HG03066 (cell line): ENCODE results near the gene CPTP.

Experiments
- ATAC-seq: cut with Tn5 transposase; IDR thresholded peaks from one replicate; pipeline ENCODE4 v1.9.1; 2021; ENCODE audit warnings: low read depth; ENCODE audit not compliant: unreplicated experiment

Gene CPTP

DNA sequence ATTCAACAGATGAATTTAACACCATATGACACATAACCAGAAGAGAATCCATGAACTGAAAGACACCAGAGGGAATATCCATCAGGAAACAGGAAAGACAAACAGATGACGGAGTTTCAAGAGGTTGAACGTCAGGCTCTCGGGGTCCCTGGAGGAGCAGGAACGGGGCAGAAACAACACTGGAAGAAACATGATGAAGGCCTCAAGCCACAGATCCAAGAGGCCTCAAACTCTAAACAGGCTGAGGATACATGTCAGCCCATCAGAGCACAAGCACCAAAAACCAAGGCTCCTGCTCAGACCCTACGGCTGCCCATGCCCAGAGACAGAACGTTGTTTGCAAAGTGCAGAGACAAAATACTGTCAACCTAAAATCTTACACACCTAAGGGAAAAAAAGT, 7.2 kb upstream of the CPTP start:
- no peak for ATAC-seq

DNA sequence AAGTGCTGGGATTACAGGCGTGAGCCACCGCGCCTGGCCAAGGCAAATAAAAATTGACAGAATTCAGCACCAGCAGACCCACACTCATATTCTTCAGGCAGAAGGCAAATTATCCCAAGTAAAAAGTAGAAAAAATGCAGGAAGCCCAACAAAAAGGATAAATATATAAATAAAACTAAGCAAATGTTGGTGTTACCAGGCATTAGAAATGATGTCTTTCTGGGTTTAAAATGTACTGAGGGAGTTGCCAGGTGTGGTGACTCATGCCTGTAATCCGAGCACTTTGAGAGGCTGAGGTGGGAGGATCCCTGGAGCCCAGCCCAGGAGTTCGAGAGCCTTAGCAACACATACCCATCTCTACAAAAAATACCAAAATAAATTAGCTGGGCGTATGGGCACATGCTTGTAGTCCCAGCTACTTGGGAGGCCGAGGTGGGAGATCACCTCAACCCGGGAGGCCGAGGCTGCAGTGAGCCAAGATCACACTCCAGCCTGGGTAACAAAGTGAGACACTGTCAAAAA, 6.4 kb upstream of the CPTP start:
- ATAC-seq: no peak

DNA sequence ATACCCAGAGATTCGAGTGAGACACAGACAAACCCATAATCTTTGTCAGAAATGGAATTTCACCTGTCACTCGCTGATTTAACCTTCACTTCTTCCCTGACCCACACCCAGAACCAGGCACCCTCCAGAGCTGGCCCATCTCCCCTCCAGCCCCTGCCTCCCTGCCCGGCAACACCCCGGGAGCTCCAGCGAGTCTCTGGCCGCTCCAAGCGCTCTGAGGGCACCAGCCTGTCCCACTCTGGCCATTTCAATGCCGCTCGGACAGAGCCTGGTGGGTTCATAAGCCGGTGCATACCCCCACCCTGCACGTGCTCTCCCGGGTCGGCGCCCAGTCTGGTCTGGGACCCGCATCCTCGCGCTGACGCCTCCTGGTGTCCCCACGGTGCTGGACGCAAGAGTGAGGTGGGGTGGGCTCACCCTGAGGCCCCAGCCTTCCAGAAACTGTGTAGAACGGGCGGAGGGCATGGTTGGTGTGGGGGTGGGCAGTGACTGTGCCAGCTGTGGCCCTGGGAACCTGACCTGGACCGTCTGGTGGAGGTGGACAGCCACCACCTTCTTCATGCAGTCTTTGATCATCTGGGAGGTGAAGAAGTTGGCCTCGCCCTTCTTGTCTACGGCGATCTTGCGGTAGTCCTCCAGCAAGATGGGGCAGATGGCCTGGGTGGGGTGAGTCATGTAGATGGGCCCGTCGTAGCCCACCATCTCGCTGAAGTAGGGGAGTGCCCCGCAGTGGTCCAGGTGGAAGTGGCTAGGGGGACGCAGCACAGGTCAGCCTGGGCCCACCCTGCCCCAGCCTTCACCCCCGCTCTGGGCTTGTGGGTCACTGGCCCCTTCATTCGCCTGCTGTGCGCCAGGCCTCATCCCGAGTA, 5.6 kb upstream of the CPTP start:
- no peak for ATAC-seq

DNA sequence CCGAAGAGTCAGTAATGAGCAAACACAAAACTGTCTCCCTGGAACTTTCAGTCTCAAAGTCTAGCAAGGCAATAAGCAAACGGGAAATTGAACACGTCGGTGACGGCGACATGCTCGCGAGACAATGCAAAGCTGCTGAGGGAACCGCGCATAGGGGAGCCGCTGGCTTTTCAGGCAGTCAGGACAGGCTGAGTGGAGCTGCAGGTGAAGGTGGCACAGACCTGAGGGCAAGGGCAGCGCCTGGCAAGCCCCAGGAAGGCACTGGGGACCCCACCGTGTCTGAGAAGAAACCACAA, 5.0 kb upstream of the CPTP start:
- no peak for ATAC-seq

DNA sequence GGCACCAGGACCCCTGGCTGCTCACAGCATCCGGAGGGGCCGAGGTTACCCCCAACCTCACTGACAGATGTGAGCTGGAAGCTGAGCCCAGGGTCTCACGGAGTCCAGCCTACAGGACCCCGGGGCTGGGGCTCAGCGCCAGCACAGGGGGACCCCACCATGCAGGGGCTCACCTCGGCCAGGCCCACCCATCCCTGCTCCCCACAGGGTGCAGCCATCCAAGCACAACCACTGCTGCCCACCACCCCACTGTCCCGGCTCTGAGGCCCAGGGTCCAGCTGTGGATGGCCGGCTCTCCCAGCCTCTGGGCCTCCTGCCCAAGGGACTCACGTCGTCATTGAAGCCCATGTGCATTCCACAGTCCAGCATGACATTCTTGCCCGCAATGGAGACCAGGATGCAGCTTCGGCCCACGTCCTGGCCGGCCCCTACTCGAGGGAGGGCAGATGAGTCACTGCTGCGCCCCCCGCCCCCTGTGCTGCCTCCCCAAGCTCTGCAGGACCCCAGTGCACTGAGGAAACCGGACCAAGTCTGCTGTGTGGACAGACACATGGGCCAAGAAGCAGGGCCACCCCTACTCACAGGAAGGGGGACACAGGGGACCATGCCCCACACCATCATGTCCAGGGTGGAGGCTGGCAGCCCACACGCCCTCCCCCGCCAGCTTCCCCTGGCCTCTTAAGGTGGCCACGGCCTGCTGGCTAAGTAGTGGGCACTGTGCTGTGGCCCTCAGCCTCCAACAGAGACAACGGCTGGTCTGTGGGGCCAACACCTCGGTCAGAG, 3.7 kb upstream of the CPTP start:
- no peak for ATAC-seq

DNA sequence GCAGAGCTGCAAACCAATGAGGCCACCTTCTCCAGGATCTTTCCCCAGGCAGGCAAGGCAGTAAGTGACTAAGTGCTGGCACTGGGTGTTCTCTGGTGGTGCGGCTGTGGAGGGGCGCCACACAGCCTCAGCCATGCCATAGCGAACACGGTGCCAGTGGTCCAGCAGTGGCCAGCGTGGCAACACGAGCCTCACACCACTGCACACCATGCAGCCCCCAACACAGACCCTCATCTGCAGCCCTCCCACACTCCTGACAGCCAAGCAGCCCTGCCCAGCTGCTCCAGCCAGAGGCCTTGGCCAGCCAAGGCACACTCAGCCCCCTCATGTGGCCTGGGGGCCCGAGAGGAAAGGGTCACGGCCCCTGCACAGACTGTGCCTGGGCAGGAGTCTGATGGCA, 3.1 kb upstream of the CPTP start:
- no peak for ATAC-seq

DNA sequence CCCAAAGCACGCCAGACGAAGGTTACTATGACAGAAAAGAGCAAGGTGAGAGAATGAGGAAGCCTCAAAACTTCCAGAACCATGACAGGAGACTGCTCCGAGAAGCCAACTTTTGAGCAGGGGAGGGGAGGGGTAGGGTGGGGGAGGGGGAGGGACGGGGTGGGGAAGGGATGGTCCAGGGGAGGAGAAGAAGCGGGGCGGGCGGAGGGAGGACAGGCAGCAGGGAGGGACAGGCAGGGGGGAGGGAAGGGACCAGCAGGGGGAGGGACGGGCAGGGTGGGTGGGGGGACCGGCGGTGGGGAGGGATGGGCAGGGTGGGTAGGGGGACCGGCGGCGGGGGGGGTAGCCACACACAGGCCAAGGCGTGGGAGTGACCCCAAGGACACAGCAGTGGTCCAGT, 2.2 kb upstream of the CPTP start:
- no peak for ATAC-seq

DNA sequence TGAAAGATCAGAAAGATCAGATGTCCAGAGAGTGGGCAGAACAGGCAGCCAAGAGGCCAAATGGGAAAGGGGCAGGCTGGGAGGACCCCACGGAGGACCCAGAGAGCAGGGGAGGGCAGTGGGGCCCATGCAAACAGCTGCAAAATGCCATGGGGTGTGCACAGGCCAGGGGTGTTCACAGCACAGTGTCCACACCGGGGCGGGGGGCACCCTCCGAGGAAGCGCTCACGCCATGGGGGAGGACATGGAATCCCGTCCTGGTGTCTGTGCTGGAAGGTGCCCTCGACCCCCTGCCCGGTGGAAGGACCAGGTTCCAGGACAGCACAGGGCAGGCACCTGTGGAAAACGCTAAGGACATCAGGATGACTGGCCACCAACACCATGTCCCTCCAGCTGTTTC, 1.6 kb upstream of the CPTP start:
- no peak for ATAC-seq

DNA sequence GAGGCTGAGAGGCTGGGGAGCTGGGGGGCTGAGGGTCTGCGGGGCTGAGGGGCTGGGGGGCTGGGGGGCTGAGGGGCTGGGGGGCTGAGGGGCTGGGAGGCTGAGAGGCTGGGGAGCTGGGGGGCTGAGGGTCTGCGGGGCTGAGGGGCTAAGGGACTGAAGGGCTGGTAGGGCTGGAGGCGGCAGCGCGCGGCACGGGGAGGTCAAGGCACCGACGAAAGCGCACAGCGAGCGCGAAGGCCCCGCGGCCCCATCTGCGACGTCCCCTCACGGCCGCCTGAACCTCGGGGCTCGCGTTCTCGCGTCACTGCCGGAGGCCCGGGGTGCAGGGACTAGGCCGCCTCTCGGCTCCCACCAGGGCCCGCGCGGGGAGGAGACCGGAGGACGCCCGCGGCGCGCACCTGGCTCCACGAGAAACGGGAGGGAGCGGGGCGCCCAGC, 498 bp upstream of the CPTP start:
- no peak for ATAC-seq

DNA sequence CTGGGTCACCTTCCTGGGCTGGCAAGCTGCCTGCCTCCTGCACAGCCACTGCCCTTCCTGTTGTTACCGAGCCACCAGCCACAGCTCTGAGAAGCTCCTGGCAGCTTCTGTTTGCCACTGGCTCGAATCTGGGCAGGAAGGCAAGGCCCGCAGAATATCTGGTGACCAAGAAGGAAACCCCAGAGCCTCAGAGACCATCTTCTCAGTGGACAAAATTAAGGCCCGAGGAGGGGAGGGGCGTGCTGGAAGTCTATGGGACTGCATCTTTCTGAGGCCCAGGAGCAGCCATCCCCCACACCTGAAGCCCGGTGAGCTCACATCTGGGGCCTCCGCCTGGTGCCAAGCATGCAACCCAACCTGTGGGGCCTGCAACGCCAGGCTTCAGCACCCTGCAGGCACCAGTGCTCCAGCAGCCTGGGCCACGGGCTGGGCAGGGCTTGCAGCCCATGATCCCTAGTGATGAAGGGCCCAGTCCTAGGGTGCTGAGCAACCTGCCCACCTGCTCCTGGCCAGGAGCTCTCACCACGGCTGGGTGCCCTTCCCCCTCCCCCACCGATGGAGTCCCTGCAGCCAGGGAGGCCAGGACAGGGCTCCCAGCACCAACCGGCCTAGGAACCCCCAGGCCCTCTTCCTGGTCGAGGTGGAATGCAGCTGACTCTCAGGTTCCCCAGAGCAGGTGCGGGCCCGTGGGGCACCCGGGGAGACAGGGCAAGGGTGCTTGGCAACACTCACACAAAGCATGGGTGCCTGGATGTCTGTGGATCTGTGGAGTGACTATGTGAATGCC, 879 bp downstream of the CPTP start:
- no peak for ATAC-seq

DNA sequence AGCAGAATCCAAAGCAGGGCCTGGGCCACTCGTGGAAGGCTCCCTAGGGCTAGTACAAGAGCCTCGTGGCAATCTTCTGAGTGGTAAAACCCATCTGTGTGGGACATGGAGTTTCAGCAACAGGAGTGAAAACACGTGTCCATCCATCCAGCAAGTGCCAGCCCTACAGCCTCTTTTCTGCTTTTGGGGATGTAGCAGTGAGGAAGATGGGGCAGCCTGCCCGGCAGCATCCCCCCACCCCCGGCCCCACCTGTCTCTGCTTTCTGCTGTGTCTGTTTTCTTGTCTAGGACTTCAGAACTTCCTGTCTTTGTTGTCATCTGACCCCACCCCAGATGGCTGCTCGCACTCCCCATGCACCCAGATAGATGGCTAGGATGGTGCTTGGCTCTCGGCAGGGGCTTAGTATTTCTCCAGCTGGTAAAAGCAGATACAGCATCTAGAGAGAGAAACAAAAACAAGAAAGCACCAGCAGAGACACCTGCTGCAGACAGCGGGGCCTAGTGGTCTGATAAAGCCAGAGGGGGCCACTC, 1.5 kb downstream of the CPTP start:
- ATAC-seq: no peak

DNA sequence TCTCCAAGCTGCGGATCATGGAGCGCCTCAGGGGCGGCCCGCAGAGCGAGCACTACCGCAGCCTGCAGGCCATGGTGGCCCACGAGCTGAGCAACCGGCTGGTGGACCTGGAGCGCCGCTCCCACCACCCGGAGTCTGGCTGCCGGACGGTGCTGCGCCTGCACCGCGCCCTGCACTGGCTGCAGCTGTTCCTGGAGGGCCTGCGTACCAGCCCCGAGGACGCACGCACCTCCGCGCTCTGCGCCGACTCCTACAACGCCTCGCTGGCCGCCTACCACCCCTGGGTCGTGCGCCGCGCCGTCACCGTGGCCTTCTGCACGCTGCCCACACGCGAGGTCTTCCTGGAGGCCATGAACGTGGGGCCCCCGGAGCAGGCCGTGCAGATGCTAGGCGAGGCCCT, 2.7 kb downstream of the CPTP start:
- no peak for ATAC-seq

DNA sequence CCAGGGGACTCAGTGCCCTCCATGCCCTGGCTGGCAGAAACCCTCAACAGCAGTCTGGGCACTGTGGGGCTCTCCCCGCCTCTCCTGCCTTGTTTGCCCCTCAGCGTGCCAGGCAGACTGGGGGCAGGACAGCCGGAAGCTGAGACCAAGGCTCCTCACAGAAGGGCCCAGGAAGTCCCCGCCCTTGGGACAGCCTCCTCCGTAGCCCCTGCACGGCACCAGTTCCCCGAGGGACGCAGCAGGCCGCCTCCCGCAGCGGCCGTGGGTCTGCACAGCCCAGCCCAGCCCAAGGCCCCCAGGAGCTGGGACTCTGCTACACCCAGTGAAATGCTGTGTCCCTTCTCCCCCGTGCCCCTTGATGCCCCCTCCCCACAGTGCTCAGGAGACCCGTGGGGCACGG, 3.7 kb downstream of the CPTP start:
- ATAC-seq: no peak

DNA sequence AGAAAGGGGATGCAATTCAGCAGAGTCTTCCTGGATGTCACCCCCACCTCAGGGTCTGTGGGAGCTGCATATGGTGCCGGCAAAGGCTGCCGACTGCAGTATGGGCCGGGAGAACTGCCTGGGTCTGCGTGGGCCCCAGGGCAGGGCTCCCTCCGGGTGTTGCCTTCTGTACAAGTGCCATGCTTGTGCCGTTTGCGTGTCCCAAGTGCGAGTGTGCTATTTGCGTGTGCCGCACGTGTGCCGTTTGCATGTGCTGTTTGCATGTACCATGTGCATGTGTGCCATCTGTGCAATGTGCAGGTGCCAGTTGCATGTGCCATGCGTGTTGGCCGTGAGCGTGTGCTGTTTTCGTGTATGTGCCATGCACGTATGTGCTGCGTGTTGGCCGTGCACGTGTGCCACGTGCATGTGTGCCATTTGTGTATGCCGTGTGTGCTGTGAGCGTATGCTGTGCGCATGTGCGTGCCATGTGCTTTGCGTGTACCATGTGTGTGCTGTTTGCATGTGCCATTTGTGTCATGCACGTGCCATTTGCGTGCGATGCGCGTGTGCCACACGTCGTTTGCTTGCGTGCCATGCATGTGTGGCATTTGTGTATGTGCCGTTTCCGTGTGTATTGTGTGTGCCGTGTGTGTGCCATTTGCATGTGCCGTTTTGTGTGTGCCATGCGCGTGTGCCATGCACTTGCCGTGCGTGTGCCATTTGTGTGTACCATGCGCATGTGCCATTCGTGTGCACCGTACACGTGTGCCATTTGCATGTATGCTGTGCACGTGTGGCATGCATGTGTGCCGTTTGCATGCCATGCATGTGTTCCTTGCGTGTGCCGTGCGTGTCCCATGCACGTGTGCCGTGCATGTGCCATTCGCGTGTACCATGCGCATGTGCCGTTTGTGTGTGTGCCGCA, 5.0 kb downstream of the CPTP start:
- ATAC-seq: no peak

DNA sequence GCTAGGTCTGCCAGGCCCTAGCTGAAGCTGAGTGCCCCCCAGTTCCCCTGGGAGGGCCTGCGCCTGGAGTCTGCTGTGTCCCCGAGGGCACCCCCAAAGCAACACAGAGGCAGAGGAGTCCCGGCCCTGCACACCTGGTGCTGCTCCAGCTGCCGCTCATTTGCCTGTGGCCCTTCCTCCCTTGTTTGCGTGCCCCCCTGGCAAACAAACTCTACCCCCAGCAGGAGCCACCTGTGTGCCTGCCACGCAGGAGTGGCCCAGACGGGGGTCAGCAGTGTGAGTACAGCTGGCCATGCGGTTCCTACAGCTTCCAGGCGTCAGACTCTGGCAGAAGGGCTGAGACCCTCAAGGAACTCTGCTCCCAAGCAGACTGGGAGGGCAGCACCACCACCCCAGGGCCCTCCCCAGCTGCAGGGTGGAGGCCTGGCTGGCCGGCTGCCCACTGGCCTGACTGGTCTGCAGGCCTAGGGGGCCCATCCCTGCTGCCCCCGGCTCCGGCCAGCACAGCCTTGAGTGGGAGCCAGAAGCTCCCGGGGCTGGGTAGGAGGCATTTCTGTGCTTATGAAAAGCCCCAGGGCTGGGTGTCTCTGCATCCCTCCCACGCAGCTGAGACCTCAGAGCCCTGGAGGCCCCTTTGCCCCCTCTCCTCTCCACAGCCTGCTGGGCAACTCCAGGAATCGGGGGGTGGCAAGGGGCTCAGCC, 5.9 kb downstream of the CPTP start:
- no peak for ATAC-seq

DNA sequence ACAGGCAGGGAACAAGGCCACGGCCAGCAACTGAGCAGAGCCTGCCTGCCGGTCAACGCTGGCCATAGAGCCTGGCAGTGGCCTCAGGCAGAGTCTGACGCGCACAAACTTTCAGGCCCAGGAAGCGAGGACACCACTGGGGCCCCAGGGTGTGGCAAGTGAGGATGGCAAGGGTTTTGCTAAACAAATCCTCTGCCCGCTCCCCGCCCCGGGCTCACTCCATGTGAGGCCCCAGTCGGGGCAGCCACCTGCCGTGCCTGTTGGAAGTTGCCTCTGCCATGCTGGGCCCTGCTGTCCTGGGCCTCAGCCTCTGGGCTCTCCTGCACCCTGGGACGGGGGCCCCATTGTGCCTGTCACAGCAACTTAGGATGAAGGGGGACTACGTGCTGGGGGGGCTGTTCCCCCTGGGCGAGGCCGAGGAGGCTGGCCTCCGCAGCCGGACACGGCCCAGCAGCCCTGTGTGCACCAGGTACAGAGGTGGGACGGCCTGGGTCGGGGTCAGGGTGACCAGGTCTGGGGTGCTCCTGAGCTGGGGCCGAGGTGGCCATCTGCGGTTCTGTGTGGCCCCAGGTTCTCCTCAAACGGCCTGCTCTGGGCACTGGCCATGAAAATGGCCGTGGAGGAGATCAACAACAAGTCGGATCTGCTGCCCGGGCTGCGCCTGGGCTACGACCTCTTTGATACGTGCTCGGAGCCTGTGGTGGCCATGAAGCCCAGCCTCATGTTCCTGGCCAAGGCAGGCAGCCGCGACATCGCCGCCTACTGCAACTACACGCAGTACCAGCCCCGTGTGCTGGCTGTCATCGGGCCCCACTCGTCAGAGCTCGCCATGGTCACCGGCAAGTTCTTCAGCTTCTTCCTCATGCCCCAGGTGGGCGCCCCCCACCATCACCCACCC, 6.7 kb downstream of the CPTP start, which contains the start of gene TAS1R3:
Gene TAS1R3 (plus strand): TSS at position 213 of the 898 bp plus-strand sequence. CDS start 66 bp downstream, at position 279.
- ATAC-seq: no peak

DNA sequence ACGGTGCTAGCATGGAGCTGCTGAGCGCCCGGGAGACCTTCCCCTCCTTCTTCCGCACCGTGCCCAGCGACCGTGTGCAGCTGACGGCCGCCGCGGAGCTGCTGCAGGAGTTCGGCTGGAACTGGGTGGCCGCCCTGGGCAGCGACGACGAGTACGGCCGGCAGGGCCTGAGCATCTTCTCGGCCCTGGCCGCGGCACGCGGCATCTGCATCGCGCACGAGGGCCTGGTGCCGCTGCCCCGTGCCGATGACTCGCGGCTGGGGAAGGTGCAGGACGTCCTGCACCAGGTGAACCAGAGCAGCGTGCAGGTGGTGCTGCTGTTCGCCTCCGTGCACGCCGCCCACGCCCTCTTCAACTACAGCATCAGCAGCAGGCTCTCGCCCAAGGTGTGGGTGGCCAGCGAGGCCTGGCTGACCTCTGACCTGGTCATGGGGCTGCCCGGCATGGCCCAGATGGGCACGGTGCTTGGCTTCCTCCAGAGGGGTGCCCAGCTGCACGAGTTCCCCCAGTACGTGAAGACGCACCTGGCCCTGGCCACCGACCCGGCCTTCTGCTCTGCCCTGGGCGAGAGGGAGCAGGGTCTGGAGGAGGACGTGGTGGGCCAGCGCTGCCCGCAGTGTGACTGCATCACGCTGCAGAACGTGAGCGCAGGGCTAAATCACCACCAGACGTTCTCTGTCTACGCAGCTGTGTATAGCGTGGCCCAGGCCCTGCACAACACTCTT, 7.6 kb downstream of the CPTP start:
- ATAC-seq: no peak
